NCI-H460 (cell line): ENCODE measurements around the gene LANCL2. TPM values are rescaled to one million over a fixed set of nuclear protein-coding genes. Genes with fewer than 3 reads are reported as not detected.
"Not testable (repeated sequence)": the region's sequence is repeated elsewhere in the genome, so short reads cannot be mapped to it uniquely, and the experiment has no call there.

Experiments
- DNase-seq: peaks from one replicate; pipeline ENCODE4 v3.0.0-alpha.2; 2016; ENCODE audit warnings: low read depth; ENCODE audit errors: extremely low read depth
- total RNA-seq: library from RNA; depleted of rRNA; stranded (reverse); fragments of >200 nt; shearing (Covaris generic); gene quantifications from 2 replicates; pipeline ENCODE4 v1.2.3, GENCODE V29; 2014

LANCL2 gene
- total RNA-seq, 1 experiment from 2014 or later = 4.6 TPM

DNA sequence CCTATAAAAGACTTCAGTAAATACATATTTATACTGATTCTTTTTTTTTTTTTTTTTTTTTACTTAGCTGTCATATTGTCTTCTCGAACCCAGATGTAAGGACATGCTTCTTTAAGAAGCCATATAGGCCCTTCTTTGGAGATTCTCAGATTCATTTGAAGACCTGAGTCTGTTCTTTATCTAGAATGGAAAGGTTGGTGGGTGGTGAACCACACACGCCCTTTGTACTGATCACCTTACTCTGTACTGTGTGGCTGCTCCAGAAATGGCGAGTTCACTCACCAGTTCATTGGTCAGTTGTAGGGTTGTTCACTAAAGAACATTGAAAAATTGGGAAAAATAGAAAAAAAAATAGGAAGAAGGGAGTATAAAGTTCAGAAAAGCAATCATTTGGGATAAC, 32.5 kb downstream of the LANCL2 start:
- no peak for DNase-seq

DNA sequence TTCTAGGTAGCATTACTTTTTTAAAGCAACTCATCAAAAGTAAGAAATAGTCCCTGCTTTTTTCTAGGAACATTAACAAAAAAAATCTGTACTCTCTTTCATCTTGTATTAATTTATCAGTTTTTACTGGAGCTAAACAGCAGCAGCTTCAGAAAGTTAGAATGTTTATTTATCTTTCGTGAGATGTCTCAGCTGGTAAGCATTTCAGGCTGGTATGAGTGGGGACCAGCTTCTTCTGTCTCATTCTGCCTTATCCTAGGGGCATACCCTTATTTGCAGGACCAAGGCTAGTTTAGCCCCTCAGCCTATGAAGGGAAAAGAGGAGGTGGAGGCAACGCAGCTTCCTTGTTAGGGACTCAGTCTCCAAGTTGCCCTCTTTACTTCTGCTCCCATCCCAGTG, 35.1 kb downstream of the LANCL2 start:
- DNase-seq = no peak

DNA sequence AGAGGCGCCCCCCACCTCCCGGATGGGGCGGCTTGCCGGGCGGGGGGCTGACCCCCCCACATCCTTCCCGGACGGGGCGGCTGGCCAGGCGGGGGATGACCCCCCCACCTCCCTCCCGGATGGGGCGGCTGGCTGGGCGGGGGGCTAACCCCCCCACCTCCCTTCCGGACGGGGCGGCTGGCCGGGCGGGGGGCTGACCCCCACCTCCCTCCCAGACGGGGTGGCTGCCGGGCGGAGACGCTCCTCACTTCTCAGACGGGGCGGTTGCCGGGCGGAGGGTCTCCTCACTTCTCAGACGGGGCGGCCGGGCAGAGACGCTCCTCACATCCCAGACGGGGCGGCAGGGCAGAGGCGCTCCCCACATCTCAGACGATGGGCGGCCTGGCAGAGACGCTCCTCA, 37.4 kb downstream of the LANCL2 start:
- DNase-seq = not testable (repeated sequence)

DNA sequence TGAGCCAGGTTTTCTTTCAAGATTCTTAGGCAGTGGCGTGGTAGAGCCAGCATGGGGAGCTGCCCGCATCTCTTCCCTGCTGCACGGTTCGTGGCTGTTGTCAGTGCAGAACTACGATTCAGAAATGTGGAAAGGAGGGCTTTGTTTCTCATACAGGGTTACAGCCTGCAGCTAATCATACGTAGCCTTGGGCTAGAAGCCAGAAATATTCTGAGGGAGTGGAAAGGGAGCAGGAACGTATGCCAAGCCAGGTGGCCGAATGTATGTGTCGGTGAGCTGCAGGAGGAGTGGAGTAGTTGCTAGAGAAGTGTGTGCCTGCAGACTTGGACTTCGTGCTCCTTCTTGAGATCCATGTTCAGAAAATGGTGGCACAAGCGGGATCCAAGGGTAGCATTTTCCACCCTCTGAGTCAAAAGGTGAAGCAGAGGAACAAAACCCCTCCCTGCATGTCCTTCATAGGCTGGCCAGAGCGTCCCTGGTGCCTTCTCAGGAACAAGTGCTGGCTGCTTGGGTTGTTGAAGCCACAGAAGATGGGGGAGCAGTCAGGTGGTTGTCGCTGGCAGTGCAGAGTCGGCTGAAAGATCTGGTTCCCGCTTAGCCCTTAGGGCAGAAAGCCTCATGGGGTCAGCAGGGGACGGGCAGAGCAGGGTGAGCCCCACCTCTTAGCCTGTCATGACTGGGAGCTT, 40.9 kb downstream of the LANCL2 start:
- DNase-seq = no peak

DNA sequence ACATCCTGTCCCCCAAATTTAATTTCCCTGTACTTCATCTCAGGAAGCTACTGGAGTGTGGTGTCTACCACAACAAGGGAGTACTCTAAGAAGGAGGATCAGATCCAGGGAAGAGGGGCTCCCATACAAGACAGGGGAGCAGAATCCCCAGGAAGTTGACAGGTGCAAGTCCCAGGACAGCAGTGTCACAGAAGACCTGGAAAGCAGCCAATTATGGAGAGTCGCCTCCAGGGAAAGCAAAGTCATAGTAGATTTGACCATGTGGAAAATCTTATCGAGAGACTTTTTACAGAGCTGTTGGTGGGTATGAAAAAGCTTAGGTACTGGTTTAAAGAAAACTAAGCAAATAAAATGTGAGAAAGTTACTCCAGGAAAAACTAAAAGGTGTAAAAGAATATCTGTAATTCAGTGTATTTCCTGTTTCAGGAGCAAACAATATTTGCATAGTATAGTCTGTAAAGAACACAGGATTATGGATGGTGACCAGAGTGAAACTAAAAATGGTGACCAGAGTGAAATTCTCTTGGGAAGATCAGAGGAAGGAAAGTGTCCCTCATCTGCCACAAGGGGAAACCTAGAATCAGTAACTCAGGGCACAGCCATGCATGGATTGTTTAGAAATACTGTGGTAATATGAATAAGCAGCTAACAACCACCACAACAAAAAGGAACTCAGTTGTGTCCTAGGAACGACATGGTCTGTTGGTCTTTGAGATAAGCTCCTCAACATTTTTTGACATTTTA, 44.5 kb downstream of the LANCL2 start:
- no peak for DNase-seq

DNA sequence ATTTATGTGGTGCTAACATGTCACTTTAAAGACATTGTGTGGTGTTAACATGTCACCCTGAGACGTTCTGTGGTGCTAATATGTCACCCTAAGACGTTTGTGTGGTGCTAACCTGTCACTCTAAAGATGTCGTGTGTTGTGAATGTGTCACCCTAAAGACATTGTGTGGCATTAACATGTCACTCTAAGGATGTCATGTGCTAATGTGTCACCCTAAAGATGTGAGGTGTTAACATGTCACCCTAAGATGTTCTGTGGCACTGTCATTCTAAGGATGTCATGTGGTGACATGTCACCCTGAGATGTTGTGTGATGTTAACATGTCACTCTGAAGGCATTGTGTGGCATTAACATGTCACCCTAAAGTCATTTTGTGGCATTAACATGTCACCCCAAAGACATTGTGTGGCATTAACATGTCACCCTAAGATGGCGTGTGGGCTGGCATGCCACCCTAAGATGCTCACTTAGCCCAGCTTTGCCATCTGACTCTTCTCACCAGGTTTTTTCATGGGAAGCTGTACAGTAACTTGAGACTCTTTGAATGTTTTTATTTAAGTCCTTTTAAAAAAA, 45.6 kb downstream of the LANCL2 start:
- no peak for DNase-seq

GRCh38 chr7:55411844-55412243, 46.7 kb downstream of the LANCL2 start:
- DNase-seq = no peak

DNA sequence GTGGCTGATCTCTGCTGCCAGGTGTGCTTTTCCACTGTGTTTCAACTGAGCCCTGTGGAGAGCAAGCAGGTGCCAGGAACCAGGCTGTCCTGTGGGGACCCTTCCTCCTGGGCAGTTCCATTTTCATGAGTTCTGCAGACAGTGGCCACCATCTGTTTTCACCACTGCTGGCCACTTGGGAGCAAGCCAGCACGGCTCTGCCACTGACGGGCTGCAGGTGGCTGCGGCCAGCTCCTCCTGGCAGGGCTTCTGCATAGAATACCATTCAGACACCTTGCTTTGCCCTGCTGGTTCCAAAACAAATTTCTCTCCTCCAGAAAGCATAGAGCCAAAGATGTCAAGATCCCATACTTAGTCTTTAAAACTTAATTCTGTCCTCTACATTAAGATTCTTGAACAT, 48.3 kb downstream of the LANCL2 start:
- DNase-seq = no peak

GRCh38 chr7:55415173-55415778, 50.1 kb downstream of the LANCL2 start:
- DNase-seq = peak; percentile 28

DNA sequence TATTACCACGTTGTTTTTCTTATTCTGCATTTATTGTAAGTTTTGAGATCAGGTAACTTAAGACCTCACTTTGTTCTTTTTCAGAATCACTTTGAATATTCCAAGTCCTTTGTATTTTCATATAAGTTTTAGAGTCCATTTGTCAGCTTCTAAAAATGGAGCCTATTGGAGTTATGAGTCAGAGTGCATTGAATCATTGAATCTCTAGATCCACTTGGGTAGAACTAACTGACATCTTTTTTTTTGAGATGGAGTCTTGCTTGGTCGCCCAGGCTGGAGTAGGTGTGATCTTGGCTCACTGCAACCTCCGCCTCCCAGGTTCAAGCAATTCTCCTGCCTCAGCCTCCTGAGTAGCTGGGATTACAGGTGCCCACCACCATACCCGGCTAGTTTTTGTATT, 52.3 kb downstream of the LANCL2 start:
- DNase-seq = not testable (repeated sequence)

- DNase-seq = no peak
Observed at GRCh38 chr7:55420530-55420929, 55.4 kb downstream of the LANCL2 start.

DNA sequence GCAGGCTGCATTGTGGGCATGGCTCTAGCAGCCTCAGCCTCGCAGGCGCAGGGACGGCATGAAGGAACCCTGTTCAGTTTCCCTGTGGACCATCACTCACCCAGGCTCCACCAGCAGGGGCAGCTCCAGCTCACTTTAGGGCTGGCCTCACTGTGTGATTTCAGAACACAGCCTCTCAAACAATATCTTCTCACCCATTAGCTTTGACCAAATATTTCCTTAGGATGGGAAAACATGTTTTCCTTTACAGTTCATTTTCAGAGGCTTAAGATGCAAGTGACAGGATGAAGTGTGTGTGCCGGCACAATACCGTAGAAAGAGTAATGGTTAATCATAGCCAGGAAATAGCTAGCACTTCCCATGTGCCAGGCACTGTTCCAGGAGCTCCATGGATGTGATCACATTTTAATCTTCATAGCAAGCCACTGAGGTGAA, 58.2 kb downstream of the LANCL2 start:
- no peak for DNase-seq

DNA sequence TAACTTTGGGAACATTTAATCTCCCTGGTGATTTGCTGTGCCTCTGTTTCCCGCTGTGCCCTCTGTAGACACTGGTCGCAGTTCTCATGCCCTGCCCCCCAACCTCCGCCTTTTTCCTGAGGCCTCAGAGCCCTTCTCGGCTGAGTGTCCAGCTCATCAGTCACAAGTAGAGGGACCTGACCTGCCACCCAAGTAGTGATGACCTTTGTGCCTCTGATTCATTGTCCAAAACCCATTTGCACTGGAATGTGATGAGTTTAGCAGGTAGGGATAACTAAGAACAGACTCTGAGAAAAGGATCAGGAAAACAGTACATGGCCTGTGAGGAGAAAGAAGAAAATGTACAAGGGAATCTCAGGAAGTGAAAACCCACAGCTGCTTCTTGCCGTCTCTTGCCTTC, 58.8 kb downstream of the LANCL2 start:
- no peak for DNase-seq

- DNase-seq = no peak
Observed at GRCh38 chr7:55425141-55425752, 60.1 kb downstream of the LANCL2 start.

- DNase-seq = no peak
Observed at GRCh38 chr7:55426676-55427075, 61.5 kb downstream of the LANCL2 start.

DNA sequence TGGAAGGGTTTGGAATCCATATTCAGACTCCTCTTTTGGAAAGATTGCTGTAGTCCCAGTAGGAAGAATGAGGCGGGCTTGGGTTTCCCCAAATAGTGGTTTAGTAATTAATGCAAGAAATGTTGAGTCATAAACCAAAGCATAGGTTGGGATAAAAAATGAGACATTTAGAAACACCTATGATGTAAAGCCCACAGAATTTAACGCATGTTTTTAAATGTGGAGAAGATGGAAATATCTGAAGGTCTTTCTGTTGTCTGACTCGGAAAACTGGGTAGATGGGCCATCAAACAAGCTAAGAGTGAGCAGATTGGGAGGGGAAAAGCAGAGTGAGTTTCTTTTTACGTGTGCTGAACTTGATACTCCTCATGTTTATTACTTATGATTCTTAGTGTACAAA, 62.2 kb downstream of the LANCL2 start:
- DNase-seq = no peak

DNA sequence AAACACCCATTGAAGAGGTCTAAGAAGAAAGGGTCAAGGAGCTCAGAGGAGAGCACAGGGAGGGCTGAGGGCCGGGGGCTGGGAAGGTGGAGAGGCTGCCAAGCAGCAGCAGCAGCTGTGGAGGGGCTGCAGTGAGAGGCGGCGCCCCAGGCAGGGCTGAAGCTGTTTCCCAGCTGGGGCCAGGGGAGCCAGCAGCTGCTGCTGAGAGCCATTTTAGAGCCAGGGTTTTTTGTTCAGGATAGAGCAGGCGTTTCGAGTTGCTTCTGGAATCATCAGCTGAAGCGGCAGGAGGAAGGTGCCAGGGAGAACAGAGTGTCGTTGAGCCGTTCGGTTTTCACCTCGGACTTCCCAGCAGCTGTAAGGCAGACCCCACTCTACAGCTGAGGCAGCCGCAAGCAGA, 62.7 kb downstream of the LANCL2 start:
- DNase-seq = no peak

GRCh38 chr7:55429835-55430499, 64.8 kb downstream of the LANCL2 start:
- DNase-seq = no peak

GRCh38 chr7:55431898-55432297, 66.8 kb downstream of the LANCL2 start:
- no peak for DNase-seq

DNA sequence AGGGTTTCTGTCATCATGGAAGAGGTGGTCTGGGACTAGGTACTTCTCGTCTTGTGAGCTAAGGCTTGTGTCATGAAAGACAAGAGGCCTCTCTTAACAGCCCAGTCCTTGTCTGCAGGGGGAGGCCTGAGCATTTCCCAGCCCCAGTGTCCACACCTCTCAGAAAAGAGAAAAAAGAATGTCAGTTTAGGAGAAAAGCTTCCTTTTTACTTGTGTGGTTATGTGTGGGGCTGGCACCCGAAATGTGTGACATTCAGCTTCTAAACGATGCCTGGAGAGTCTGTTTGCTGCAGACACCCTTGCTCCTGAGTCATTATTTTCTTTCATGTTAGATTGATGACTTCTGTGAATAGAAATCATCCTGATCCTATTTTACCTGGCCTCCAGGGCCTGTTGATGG, 67.4 kb downstream of the LANCL2 start:
- no peak for DNase-seq
